ENCODE results near the gene GAS2L3. TPM values are rescaled to one million over a fixed set of nuclear protein-coding genes. Genes with fewer than 3 reads are reported as not detected.
A peak's percentile ranks its signal among the peaks of the same experiment; 100 is the strongest.

Gene GAS2L3
- total RNA-seq, 4 donors from 2014 or later: 0.80 to 15.7 (median 7.6) TPM

- Histone ChIP-seq H3K27me3 (no peaks in the 10 kb centered on the region), H3K4me1 (no peaks in the 10 kb centered on the region), H3K36me3 (no peaks in the 10 kb centered on the region), H3K27ac (no peak overlapping the region), H3K9me3 (no peaks in the 10 kb centered on the region), H3K4me3 (no peak overlapping the region)
- in situ Hi-C loops (cut with MboI; ENCODE audit: low pct_ligation_motif_present in 1 of 4, low pct_unique_long_range_greater_than_20kb in 1 of 4, low sequenced_read_pairs in 3 of 4): loop anchor here in 1 of 4 donors (25.0 kb wide), 1 partner anchor 99 kb away; the partner anchor contains the start of gene GAS2L3
- DNase-seq: no peak
- WGBS, 2 donors (ENCODE audit: low coverage in 1 of 2): 51 to 55% methylated on average over 2 to 6 of the region's 6 CpGs
- TF ChIP-seq, protein P1, sequence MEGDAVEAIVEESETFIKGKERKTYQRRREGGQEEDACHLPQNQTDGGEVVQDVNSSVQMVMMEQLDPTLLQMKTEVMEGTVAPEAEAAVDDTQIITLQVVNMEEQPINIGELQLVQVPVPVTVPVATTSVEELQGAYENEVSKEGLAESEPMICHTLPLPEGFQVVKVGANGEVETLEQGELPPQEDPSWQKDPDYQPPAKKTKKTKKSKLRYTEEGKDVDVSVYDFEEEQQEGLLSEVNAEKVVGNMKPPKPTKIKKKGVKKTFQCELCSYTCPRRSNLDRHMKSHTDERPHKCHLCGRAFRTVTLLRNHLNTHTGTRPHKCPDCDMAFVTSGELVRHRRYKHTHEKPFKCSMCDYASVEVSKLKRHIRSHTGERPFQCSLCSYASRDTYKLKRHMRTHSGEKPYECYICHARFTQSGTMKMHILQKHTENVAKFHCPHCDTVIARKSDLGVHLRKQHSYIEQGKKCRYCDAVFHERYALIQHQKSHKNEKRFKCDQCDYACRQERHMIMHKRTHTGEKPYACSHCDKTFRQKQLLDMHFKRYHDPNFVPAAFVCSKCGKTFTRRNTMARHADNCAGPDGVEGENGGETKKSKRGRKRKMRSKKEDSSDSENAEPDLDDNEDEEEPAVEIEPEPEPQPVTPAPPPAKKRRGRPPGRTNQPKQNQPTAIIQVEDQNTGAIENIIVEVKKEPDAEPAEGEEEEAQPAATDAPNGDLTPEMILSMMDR (IDR thresholded peaks at IDR 0.05): no peak
- intact Hi-C loops (cut with DNase I; ENCODE audit: low total_unique reads): no loop called here
Measured at GRCh38 chr12:100661300-100661951, 87.9 kb downstream of the GAS2L3 start.

DNA sequence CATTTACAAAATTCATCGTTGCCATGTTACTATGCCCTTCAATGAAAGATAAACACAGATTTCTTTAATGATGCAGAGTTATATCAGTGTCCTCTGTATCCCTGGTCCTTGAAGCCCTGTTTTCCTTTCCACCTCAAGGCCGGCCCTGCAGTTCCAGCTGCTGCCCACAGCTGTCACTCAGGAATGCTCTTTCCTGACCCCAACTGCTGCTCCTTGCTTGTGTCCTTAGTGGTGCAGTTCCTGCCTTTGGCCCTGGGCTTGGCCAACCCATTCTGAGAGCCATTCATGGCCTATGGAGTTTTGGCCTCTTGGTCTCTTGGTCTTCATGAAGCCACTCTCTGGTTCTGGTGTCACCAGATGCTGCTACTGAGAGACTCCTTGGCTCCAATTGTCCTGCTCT is 93.1 kb downstream of the GAS2L3 start:
- intact Hi-C loops (cut with DNase I; ENCODE audit: low total_unique reads): no loop called here

GRCh38 chr12:100668945-100669536 is 95.6 kb downstream of the GAS2L3 start:
- DNase-seq: peak; percentile 80
- WGBS, 2 donors (ENCODE audit: low coverage in 1 of 2): 32 to 38% methylated on average over 5 to 9 of the region's 9 CpGs
- H3K36me3 ChIP-seq: no peaks in the 10 kb centered on the region
- in situ Hi-C loops (cut with MboI; ENCODE audit: low pct_ligation_motif_present in 1 of 4, low pct_unique_long_range_greater_than_20kb in 1 of 4, low sequenced_read_pairs in 3 of 4): loop anchor here in 1 of 4 donors (25.0 kb wide), 1 partner anchor 107 kb away; the partner anchor contains the start of gene GAS2L3
- H3K4me1 ChIP-seq: no peaks in the 10 kb centered on the region
- no peak overlapping the region for H3K27ac ChIP-seq
- no peak overlapping the region for H3K4me3 ChIP-seq
- no peaks in the 10 kb centered on the region for H3K9me3 ChIP-seq
- no peaks in the 10 kb centered on the region for H3K27me3 ChIP-seq
- TF ChIP-seq POLR2AphosphoS5 (IDR thresholded peaks at IDR 0.05): no peak
- TF ChIP-seq, protein P1 (IDR thresholded peaks at IDR 0.05): peak; percentile 63 to 79 (median 74)
- intact Hi-C loops (cut with DNase I; ENCODE audit: low total_unique reads): no loop called here

More for the DNA sequence above, 93.1 kb downstream of the GAS2L3 start:
- no peaks in the 10 kb centered on the region for H3K4me1 ChIP-seq
- TF ChIP-seq POLR2A (IDR thresholded peaks at IDR 0.05): no peak
- TF ChIP-seq, protein P1 (IDR thresholded peaks at IDR 0.05): no peak
- H3K36me3 ChIP-seq: no peaks in the 10 kb centered on the region
- 71 to 80% methylated on average over 1 to 2 of the region's 2 CpGs for WGBS, 2 donors (ENCODE audit: low coverage in 1 of 2)
- H3K27me3 ChIP-seq: no peaks in the 10 kb centered on the region
- DNase-seq: no peak
- no peak overlapping the region for H3K27ac ChIP-seq
- H3K9me3 ChIP-seq: no peaks in the 10 kb centered on the region
- H3K4me3 ChIP-seq: no peak overlapping the region
- in situ Hi-C loops (cut with MboI; ENCODE audit: low pct_ligation_motif_present in 1 of 4, low pct_unique_long_range_greater_than_20kb in 1 of 4, low sequenced_read_pairs in 3 of 4): loop anchor here in 1 of 4 donors (25.0 kb wide), 1 partner anchor 104 kb away; the partner anchor contains the start of gene GAS2L3

- in situ Hi-C loops (cut with MboI; ENCODE audit: low pct_ligation_motif_present in 1 of 4, low pct_unique_long_range_greater_than_20kb in 1 of 4, low sequenced_read_pairs in 3 of 4) (loop anchor here in 1 of 4 donors (25.0 kb wide), 1 partner anchor 108 kb away; the partner anchor contains the start of gene GAS2L3), intact Hi-C loops (cut with DNase I; ENCODE audit: low total_unique reads) (no loop called here)
- TF ChIP-seq POLR2A (IDR thresholded peaks at IDR 0.05): no peak
- TF ChIP-seq POLR2AphosphoS5 (IDR thresholded peaks at IDR 0.05): no peak
- TF ChIP-seq, protein P1 (IDR thresholded peaks at IDR 0.05): no peak
- TF ChIP-seq EP300 (IDR thresholded peaks at IDR 0.05; ENCODE audit: low read depth): no peak
- no peaks in the 10 kb centered on the region for H3K9me3 ChIP-seq
- H3K4me1 ChIP-seq: no peaks in the 10 kb centered on the region
- H3K4me3 ChIP-seq: no peak overlapping the region
- WGBS, 2 donors (ENCODE audit: low coverage in 1 of 2): 53 to 70% methylated on average over 2 to 4 of the region's 4 CpGs
- no peaks in the 10 kb centered on the region for H3K27me3 ChIP-seq
- no peak for DNase-seq
- no peak overlapping the region for H3K27ac ChIP-seq
- no peaks in the 10 kb centered on the region for H3K36me3 ChIP-seq
Measured at GRCh38 chr12:100669922-100670321, 96.4 kb downstream of the GAS2L3 start.

Measured in transverse colon (tissue), 4 donors.